OCI-LY1 (cell line): ENCODE data around the gene BLNK.

Experiments
- H2AFZ ChIP-seq: fragments of 200-600 bp; sonication (generic), shearing (Covaris generic); 2 replicates; pipeline ENCODE4 v1.6.0; 2014; ENCODE audit warnings: antibody characterized with exemption, mild to moderate bottlenecking, low read length
- H3F3A ChIP-seq: fragments of 200-600 bp; sonication (generic), shearing (Covaris generic); 2 replicates; pipeline ENCODE4 v1.6.0; 2014; ENCODE audit warnings: mild to moderate bottlenecking, antibody characterized with exemption, low read length, moderate library complexity; ENCODE audit not compliant: insufficient read depth
- H3K27ac ChIP-seq: fragments of 200-600 bp; sonication (generic); 2 replicates; pipeline ENCODE4 v1.5.1; 2014; ENCODE audit warnings: low read length, mixed run types, mild to moderate bottlenecking, low read depth; ENCODE audit not compliant: poor library complexity, severe bottlenecking
- H3K27me3 ChIP-seq: fragments of 200-600 bp; sonication (generic); 2 replicates; pipeline ENCODE4 v1.6.0; 2014; ENCODE audit warnings: antibody characterized with exemption, mild to moderate bottlenecking, low read length, moderate library complexity; ENCODE audit not compliant: insufficient read depth
- H3K36me3 ChIP-seq: fragments of 200-600 bp; sonication (generic); 2 replicates; pipeline ENCODE4 v1.6.1; 2014; ENCODE audit warnings: mild to moderate bottlenecking, antibody characterized with exemption, low read length, moderate library complexity, mixed read lengths; ENCODE audit not compliant: insufficient read depth
- H3K4me1 ChIP-seq: fragments of 200-600 bp; sonication (generic); 2 replicates; pipeline ENCODE4 v1.5.1; 2014; ENCODE audit warnings: mild to moderate bottlenecking, low read length, moderate library complexity; ENCODE audit not compliant: insufficient read depth, severe bottlenecking
- H3K4me2 ChIP-seq: fragments of 200-600 bp; sonication (generic), shearing (Covaris generic); 2 replicates; pipeline ENCODE4 v1.6.1; 2014; ENCODE audit warnings: low read length
- H3K4me3 ChIP-seq: fragments of 200-600 bp; sonication (generic); 2 replicates; pipeline ENCODE4 v1.5.1; 2014; ENCODE audit warnings: low read length, low read depth, mild to moderate bottlenecking, mixed read lengths; ENCODE audit not compliant: poor library complexity, severe bottlenecking
- H3K79me2 ChIP-seq: fragments of 200-600 bp; shearing (Covaris generic); 2 replicates; pipeline ENCODE4 v1.6.1; 2016; ENCODE audit warnings: mixed run types, low read length, mixed read lengths; ENCODE audit not compliant: insufficient read depth
- H3K9ac ChIP-seq: fragments of 200-600 bp; sonication (generic), shearing (Covaris generic); 2 replicates; pipeline ENCODE4 v1.6.1; 2014; ENCODE audit warnings: mild to moderate bottlenecking, low read length, mixed read lengths
- H3K9me2 ChIP-seq: fragments of 200-600 bp; sonication (generic), shearing (Covaris generic); 2 replicates; pipeline ENCODE4 v1.6.1; 2014; ENCODE audit warnings: low read depth, mild to moderate bottlenecking, low read length, mixed read lengths
- H3K9me3 ChIP-seq: fragments of 200-600 bp; shearing (Covaris generic); 2 replicates; pipeline ENCODE4 v1.6.1; 2014; ENCODE audit warnings: low read length, mixed read lengths
- H4K20me1 ChIP-seq: fragments of 200-600 bp; sonication (generic), shearing (Covaris generic); 2 replicates; pipeline ENCODE4 v1.6.0; 2016; ENCODE audit warnings: mild to moderate bottlenecking, low read length; ENCODE audit not compliant: insufficient read depth
- EZH2 ChIP-seq: fragments of 200-600 bp; sonication (generic), shearing (Covaris generic); IDR thresholded peaks from 2 replicates; pipeline ENCODE4 v1.8.0; 2017; ENCODE audit warnings: borderline replicate concordance, mixed run types, mild to moderate bottlenecking, antibody characterized with exemption, low read length, moderate library complexity, mixed read lengths
- TF ChIP-seq, protein P1 (sequence below): fragments of 200-600 bp; sonication (generic), shearing (Covaris generic); IDR thresholded peaks from 2 replicates; pipeline ENCODE4 v1.5.1; 2017; ENCODE audit warnings: mild to moderate bottlenecking, antibody characterized with exemption, low read length, moderate library complexity, mixed read lengths

Gene BLNK

DNA sequence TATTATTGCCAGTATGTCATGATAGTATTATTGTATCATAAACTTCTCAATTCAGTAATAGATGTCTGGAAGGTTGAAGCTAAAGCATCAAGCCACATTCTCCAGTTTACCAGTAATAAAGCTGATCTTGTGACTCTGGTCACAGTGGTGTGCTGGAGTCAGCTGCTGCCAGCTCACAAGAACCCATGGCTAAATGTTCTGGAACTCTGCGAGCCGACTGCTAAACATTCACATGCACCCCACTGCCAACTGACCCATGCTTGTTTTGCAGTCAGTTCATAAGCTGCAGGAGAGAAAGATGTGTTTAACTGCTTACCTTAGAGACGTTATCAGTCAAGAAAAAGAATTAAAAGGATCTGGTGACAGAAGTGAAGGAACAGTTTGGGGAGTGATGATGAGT lies 27.0 kb upstream of the BLNK start:
- Histone ChIP-seq H3K27me3 (no peaks in the 10 kb centered on the region), H3F3A (no peaks in the 10 kb centered on the region; the same call in 1 of the 2 replicates), H3K36me3 (no peaks in the 10 kb centered on the region), H3K4me1 (peaks cover 78% of the 10 kb centered on the region), H3K27ac (peak overlapping the region; percentile 96), H3K9me3 (no peaks in the 10 kb centered on the region), H4K20me1 (no peaks in the 10 kb centered on the region), H3K9me2 (no peaks in the 10 kb centered on the region), H3K4me2 (no peak overlapping the region), H3K4me3 (no peak overlapping the region), H3K79me2 (no peaks in the 10 kb centered on the region), H3K9ac (no peak overlapping the region), H2AFZ (no peak overlapping the region)
- TF ChIP-seq, protein P1, sequence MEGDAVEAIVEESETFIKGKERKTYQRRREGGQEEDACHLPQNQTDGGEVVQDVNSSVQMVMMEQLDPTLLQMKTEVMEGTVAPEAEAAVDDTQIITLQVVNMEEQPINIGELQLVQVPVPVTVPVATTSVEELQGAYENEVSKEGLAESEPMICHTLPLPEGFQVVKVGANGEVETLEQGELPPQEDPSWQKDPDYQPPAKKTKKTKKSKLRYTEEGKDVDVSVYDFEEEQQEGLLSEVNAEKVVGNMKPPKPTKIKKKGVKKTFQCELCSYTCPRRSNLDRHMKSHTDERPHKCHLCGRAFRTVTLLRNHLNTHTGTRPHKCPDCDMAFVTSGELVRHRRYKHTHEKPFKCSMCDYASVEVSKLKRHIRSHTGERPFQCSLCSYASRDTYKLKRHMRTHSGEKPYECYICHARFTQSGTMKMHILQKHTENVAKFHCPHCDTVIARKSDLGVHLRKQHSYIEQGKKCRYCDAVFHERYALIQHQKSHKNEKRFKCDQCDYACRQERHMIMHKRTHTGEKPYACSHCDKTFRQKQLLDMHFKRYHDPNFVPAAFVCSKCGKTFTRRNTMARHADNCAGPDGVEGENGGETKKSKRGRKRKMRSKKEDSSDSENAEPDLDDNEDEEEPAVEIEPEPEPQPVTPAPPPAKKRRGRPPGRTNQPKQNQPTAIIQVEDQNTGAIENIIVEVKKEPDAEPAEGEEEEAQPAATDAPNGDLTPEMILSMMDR = no peak
- TF ChIP-seq EZH2 = no peak

- Histone ChIP-seq H3K4me2 (no peak overlapping the region), H2AFZ (no peak overlapping the region), H4K20me1 (no peaks in the 10 kb centered on the region), H3K9ac (no peak overlapping the region), H3K4me3 (no peak overlapping the region), H3K79me2 (no peaks in the 10 kb centered on the region), H3F3A (no peaks in the 10 kb centered on the region; the same call in 1 of the 2 replicates), H3K27ac (peak overlapping the region; percentile 96), H3K36me3 (no peaks in the 10 kb centered on the region), H3K9me3 (no peaks in the 10 kb centered on the region), H3K4me1 (peaks cover 84% of the 10 kb centered on the region), H3K9me2 (no peaks in the 10 kb centered on the region), H3K27me3 (no peaks in the 10 kb centered on the region)
- TF ChIP-seq, protein P1 = no peak
- no peak for TF ChIP-seq EZH2
Observed at GRCh38 chr10:96297486-96297885, 26.1 kb upstream of the BLNK start.

DNA sequence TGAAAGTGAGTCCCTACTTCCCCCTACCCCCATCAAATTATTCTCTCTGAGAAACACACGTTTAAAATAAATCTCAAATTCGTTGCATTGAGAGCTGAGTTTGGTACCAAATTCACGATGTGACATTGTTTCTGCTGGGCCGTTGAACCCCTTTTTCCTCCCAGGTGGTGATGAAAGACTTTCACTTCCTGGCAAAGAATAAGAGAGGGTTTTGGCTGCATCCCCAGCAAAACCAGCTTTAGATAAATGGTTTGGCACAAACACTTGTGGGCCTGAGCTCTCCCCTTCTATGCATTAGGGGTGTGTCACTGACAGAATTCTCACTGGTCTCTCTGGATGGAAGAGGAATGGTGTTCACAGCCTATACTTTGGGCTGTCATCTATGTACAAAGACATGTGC lies 24.1 kb upstream of the BLNK start:
- Histone ChIP-seq H3K9me3 (no peaks in the 10 kb centered on the region), H3K4me1 (peaks cover 84% of the 10 kb centered on the region), H3K27me3 (no peaks in the 10 kb centered on the region), H4K20me1 (no peaks in the 10 kb centered on the region), H3K27ac (peak overlapping the region; percentile 90), H3K9me2 (no peaks in the 10 kb centered on the region), H3F3A (no peaks in the 10 kb centered on the region; the same call in 1 of the 2 replicates), H3K4me2 (no peak overlapping the region), H2AFZ (no peak overlapping the region), H3K9ac (no peak overlapping the region), H3K79me2 (no peaks in the 10 kb centered on the region), H3K4me3 (no peak overlapping the region), H3K36me3 (no peaks in the 10 kb centered on the region)
- TF ChIP-seq, protein P1 = no peak
